Activated CD4-positive, alpha-beta T cell treated with anti-CD3 and anti-CD28 coated beads for 4 hours (primary cell): ENCODE data around the gene WWOX.
"Not testable (repeated sequence)": the region's sequence is repeated elsewhere in the genome, so short reads cannot be mapped to it uniquely, and the experiment has no call there.

Experiments
- DNase-seq, 2 donors: peaks; one replicate each; pipeline ENCODE4 v3.0.0-alpha.2; 2020

The WWOX gene

DNA sequence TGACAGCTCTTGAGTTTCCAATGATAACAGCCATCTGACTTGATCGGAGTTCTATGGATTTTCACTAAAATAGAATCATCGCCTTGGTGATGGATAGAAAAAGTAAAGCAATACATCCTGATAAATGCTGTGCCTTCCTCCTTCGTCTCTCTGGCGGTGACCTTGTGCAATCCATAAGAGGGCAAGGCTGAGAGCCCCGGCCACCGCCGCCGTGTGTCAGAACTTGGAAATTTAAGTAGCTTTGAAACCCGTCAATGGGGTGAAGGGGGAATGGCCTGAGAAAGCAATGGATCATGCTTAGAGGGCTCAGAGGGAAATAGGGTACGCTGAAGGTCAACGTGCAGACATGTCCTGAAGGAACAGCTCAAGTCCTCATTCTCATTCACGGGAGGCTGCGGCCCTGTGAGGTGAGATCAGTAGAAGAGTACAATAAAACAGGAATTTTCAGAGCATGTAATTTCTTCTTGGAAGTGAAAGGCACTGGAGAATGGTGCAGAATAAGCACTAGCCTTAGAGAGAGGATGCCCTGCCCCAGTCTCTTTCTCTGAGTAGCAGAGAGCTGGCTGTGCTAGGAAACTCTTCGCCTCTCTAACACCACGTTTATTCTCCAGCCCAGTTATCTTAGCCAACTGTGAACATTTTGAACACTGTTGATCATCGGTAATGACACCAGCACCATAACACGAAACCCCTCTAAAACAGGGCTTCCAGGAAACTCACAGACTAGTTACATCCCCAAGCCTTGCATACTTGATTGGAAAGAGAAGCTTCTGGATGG is 573.5 kb downstream of the WWOX start:
- no peak for DNase-seq

DNA sequence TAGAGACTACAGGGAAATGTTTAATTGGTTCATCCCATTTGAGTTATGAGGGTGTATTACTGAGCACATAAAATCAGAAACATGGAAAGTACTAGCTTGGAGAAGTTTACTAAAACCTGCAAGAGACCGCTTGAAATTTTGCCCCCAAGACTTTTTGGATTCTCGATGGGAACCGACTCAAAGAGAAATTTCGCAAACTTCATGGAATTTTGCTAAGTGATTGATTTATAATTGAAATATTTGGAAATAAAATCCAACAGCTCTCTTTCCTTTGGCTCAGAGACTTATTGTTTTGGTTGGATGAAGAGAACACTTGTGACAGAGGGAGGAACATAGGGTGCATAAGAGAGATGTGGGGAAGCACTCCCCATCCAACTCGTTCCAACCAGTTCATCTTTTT is 574.4 kb downstream of the WWOX start:
- no peak for DNase-seq

DNA sequence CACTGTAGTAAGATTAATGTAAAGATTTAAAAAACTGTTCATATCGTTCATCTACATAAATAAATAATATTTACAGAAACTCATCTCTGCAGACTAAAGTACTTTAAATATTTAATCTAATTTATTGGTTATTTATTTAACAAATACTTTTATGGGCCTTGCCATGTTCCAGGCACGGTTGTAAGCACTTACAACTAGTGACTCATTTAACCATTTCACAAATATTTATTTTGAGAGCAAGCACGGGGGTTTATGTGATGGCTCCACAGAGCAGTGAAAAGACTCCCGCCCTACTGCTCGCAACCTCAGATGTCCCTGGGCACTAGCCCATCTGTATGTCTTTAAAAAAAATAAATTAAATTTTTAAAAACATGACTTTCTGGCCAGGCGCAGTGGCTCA is 575.9 kb downstream of the WWOX start:
- DNase-seq: no peak

DNA sequence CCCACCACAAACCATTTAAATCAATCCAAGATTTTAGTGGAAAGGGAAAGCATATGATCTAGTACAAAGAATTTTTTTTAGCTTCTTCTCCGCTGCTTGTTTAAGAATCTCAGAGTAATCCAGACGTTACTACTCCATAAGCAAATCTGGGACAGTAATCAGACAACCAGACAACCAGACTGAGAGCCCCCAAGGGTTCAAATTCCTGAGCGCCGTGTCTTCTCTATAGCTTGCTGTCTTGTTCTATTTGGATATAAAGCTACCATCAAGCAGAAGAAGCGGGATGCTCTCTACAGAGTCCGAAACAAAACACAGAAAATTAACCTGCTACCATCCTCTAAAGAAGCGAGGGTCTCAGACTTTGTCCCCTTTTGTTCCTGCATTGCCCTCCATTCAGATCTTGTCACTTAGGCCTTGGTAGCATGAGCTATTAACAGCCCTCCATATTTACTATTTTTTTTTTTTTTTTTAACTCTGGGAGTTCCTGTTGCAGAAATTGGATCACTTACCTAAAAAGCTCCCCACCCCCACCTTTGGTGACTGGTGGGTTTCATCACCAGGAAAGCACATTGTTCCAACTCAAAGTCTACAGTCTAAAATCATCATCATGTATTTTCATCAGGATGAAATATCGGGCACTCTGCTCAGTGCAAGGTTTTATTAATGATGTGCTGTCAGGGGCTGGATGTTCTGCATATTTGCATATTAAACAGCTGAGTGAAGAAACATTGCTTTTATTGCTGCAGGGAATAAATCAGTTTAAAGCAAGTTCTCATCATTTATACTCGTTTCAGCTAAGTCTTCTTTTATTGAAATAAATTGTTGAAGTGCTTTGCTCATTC is 576.7 kb downstream of the WWOX start:
- DNase-seq: no peak

DNA sequence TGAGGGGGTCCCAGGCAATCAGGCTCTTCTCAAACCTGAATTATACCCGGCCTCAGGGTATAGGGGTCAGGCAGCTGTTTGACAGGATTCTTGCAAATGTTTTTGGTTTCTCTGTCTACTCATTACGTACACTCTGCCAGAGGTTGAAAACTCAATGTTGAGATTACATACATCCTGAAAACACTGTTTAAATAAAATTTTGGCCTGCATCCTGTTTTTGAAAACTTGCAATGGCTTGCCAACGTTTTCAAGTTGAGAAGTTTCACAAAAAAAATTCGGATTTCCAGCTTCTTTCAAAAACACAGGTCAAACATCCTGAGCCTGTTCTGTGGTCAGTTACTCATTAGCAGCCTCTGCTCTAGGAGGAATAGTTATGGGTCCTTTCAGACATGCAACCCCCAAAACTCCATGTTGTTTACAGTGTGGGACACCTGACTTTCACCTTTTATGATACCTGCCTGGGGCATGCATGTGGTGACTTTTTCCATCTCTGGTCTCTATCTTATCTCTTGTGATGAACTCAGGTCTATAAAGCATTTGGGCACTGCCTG is 577.8 kb downstream of the WWOX start:
- no peak for DNase-seq

DNA sequence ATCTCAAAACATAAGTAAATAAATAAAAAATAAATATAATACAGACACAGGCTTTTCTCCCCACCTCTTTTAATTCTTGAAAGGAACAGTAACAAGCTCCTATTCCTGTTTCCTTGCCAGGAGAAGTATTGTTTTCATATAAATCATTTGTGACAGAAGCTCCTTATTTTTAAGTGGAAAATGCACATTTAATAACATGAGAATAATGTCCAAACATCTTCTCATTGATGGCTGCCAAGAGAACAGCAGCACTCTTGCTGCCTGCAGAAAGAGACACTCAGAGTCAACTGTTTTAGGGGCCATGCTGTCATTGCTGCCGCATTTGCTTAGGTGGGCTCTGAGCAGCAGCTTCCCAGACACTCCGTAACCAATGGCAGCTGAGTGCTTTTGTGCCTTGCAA is 580.1 kb downstream of the WWOX start:
- no peak for DNase-seq

DNA sequence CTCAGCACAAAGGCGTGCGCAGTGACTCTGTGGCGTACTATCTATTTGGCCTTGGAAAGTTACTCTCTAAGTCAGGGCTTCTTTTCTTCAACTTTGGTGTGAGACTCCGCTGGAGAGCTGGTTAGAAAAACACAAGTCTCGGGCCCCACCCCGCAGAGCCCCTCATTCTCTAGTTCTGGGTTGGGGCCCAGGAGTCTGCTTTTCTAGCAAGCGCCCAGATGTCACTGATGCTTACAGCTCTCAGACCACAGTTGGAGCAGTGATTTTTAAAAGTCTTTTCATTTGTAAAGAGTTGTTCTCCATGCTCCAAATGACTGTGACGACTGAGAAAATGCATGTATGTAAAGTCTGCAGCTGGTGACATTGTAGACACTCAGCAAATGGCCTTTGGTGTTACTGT is 582.3 kb downstream of the WWOX start:
- no peak for DNase-seq

DNA sequence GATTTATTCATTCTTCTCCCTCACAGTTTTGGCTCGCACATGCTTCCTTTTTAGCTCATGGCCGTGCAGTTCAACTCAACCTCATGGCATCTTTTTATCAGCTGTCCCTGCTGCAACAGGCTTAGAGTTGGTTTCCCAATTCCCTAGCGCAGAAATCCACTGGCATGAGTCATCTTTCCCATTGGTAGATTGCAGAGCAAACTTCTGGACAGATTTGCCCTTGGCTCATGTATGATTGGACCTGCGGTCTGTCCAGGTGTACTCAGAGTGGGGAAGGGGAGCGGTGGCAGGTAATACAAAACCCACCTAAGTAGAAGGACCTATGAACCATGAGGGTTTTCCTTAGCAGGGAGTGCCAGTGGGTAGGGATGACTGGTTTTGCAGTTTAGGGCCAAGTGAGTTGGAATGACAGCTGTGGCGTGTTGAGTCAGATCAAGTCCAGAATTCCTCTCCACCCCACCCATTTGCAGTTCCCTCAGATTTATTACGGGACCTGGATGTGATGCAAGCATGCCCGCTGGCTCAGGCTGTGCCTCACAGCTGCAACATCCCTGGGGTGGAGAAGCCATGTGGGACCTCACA is 584.7 kb downstream of the WWOX start:
- DNase-seq: no peak

DNA sequence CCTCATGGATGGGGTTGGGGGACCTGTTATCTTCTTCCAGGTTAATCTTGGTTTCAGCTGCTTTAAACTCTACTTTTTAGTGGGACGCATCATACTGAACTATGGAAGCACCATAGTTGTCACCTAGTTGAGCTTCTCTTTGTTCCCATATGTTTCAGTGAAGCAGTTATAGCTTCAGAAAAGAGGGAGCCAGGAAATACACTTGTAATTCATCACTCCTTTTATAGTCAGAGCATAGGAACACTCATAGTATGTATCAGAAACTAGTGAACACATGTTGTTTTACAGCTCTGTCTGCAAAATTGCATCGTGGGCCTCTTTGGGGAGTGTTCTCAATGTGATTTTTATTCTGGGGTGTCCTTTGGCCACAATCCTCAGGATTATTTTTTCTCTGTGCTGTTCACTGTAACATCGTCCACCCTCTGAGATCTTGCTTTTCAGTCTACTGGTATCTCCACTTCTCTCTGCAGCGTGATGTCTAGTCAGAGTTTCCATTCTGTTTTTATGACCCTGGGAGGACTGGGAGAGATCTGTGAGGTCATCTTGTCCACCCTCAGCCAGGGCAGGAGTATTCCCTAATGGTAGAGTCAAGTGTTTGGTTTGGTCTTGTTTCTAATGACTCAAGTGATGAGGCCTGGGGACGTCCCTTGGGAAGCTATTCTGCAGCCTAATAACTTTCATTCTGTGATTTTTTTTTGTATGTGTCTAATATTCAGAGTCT is 585.4 kb downstream of the WWOX start:
- DNase-seq: no peak

DNA sequence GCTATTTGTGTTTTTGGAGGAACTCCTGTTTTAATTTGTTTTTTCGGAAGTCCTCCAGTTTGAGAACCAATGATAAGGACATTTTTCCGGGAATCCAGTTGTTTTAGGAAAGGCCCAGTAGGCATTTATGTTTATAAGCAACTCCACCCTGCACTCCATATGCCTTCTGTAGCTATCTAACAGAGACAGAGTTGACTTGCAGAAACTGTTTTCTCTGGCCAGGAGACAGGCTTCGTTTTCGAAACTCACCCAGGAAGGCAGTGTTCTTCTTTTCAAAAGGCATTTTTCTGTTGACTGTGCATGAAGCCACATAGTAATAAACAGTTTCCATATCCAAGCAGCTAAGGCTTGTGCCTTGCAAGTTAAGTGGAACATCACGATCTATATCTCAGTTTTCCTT is 587.1 kb downstream of the WWOX start:
- no peak for DNase-seq

DNA sequence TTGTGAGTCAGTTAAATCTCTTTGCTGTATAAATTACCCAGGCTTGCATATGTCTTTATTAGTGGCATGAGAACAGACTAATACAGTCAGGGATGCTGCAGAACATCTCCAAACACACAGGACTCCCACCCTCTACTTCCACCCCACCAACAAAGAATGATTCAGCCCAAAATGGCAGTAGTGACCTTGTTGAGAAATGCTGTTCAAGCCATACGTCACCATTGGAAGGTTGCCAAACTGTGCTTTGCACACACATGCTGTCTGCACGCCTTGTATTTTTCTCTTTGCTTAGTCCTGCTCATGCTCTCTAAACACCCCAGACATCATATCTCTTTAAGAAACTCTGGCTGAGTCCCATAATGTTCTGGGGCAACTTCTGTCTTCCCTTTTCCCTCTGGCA is 589.6 kb downstream of the WWOX start:
- no peak for DNase-seq

DNA sequence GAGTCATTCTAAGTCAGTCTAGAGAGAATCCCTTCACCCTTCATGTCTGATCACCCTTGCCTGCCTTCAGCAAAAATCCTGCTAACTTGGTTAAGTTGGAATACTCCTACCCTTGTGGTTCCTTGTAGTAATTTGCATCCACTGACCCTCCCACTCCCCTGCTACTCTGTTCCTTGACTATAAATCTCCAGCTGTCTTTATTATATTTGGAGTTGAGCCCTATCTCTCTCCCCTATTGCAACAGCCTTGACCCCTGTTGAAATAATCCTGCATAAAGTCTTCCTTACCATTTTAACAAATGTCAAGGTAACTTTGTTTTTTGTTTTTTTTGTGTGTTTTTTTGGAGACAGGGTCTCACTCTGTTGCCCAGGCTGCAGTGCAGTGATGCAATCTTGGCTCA is 590.1 kb downstream of the WWOX start:
- DNase-seq: no peak

DNA sequence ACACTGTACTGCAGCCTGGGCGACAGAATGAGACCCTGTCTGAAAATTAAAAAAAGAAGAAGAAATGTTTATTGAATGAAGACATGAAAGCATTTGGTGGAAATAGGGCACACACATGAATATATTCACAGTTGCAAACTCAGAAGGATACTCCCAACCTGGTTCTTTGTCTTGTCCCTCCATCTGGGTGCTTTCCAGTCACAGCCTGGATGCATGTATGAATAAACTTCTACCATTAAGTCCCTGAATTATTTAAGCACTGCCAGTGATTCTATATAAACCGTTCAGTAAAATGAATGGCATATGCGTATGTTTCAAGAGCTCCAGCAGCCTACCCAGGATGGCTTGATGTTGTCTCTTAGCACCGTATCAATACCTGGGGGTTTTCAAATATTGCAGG is 591.1 kb downstream of the WWOX start:
- no peak for DNase-seq

DNA sequence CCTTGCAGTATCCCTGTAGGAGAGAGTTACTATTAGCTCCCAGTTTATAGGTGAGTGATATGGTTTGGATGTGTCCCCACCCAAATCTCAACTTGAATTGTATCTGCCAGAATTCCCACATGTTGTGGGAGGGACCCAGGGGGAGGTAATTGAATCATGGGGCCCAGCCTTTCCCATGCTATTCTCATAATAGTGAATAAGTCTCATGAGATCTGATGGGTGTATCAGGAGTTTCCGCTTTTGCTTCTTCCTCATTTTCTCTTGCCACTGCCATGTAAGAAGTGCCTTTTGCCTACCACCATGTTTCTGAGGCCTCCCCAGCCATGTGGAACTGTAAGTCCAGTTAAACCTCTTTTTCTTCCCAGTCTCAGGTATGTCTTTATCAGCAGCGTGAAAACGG is 592.3 kb downstream of the WWOX start:
- DNase-seq: not testable (repeated sequence)

DNA sequence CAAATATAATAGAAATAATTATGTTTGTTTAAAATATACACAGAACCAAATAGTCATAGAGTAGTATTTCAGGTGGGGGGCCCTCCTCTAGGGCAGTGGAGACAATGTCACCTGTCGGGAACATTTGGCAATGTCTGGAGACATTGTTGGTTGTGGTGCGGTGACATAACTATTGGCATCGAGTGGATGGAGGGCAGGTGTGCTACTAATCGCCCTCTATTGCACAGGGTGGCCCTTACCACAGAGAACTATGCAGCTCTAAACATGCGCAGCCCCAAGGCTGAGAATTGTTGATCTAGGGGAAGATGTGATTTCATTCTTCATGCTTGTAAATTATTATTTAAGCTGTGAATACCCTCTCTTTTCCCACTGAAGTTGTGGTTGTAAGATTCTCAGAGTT is 594.0 kb downstream of the WWOX start:
- no peak for DNase-seq

DNA sequence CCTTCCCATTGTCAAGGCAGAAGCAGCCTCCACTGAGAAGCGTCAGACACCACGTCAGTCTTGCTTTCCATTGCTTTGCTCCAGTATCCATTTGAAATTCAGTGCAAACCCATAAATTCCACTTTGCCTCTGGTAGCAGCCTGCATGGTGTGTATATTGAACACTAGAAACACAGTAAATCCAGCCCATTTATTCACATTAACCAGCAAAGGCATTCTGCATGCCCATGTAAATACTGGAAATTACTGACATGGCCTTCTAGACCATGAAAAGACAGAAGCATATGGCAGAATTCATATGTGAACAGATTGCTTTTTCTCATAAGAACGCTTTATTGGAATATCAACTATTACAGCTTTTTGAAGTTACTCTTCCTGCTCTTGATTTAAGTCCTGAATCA is 595.0 kb downstream of the WWOX start:
- DNase-seq: no peak

DNA sequence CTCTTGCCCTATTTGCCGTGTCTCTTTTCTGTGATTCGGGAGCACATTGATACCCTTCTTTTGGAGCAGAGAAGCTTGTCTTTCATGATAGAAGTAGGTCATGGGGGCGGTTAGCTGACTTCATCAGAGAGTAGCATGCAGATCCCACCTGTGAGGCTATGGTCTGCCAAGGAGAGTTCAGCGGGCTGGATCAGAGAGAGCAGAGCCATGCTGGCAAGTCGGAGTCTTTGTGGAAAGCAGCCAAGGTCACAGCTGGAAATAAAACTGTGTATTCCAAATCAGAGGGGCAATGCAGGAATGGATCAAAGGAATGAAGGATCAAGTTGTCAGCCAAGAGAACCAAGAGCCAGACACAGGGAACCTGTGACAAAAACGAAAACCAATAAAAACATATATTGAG is 595.9 kb downstream of the WWOX start:
- DNase-seq: no peak

DNA sequence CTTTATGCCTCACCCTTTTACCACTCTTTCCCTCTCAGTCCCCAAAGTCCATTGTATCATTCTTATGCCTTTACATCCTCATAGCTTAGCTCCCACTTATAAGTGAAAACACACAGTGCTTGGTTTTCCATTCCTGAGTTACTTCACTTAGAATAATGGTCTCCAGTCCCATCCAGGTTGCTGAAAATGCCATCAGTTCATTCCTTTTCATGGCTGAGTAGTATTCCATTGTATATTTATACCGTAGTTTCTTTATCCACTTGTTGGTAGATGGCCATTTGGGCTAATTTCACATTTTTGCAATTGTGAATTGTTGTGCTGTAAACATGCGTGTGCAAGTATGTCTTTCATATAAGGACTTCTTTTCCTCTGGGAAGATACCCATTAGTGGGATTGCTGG is 597.3 kb downstream of the WWOX start:
- DNase-seq: no peak

DNA sequence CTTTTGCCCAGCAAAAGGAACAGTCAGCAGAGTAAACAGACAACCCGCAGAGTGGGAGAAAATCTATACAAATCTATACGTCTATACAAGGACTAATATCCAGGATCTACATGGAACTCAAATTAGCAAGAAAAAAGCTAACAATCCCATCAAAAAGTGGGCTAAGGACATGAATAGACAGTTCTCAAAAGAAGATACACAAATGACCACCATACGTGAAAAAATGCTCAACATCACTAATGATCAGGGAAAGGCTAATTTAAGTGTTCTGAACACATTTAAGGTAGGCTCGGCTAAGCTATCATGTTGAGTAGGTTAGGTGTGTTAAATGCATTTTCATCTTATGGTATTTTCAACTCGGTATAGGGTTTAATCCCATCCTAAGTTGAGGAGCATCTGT is 598.0 kb downstream of the WWOX start:
- DNase-seq: no peak

DNA sequence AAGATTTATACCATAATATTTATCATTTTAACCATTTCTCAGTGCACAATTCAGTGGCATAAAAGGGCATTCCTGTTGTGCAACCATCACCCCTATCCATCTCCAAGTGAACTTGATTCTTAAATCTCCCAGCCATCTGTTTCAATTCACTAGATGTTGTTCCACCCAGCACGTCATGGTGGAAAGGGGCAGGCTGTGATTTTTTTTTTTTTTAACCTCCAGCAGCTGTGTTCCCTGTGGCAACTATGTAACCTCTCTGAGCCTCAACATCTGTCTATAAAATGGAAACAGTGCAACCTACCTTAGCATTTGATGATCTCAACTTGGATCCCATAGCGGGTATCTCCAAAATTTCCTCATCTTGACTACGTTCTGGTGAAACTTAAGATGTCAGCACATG is 604.5 kb downstream of the WWOX start:
- DNase-seq: no peak

DNA sequence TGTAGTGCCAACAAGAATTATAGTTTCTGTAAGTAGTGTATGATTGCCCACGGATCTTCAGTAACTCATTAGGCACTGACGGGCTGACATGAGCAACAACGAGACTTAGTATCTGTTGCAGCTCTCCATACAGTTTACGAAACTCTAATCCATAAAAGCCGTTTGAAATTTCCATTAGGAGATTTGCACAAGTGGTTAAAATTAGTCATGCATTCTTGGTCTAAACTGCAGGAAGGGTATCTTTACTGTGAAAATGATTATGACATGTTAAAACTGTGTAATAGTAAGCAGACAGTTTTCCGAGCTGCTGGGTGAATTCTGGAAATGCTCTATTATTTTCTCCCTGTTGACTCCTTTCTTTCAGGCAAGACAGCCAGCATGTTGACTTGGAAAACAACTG is 605.0 kb downstream of the WWOX start:
- DNase-seq: no peak

DNA sequence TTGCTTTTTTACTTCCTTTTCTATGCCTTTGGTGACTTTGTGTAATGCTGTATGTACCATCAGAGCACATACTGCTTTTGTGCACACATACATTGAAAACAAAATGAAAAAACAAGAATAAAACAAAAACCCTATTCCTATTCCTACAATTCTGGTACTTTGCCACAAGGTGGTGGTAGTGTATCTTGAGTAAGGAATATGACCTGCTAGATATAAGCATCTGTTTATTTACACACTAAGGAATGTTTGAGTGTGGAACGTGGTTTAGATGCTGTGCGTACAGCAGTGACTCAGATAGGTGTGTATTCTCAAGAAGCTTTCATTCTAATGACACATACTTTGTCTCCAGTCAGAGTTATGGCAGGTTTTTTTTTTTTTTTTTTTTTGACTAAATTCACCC is 606.2 kb downstream of the WWOX start:
- peak; percentile 2 to 9 for DNase-seq

DNA sequence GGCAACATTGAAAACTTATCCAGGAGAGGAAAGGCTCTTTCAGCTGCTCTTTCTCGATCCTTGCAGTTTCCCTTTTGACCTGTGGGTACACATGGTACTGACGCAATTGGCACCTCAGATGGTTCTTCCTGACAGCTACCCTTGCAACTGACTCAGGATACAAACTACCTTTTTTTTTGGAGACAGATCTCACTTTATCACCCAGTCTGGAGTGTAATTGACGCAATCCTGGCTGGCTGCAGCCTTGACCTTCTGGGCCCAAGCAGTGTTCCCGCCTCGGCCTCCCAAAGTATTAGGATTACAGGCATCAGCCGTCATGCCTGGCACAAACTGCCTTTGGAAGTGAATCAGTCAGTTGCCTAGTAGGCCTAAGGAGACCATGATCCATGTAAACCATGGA is 607.2 kb downstream of the WWOX start:
- no peak for DNase-seq
